ENCODE measurements around the gene PIP5K1C.

The PIP5K1C gene, protein sequence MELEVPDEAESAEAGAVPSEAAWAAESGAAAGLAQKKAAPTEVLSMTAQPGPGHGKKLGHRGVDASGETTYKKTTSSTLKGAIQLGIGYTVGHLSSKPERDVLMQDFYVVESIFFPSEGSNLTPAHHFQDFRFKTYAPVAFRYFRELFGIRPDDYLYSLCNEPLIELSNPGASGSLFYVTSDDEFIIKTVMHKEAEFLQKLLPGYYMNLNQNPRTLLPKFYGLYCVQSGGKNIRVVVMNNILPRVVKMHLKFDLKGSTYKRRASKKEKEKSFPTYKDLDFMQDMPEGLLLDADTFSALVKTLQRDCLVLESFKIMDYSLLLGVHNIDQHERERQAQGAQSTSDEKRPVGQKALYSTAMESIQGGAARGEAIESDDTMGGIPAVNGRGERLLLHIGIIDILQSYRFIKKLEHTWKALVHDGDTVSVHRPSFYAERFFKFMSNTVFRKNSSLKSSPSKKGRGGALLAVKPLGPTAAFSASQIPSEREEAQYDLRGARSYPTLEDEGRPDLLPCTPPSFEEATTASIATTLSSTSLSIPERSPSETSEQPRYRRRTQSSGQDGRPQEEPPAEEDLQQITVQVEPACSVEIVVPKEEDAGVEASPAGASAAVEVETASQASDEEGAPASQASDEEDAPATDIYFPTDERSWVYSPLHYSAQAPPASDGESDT

DNA sequence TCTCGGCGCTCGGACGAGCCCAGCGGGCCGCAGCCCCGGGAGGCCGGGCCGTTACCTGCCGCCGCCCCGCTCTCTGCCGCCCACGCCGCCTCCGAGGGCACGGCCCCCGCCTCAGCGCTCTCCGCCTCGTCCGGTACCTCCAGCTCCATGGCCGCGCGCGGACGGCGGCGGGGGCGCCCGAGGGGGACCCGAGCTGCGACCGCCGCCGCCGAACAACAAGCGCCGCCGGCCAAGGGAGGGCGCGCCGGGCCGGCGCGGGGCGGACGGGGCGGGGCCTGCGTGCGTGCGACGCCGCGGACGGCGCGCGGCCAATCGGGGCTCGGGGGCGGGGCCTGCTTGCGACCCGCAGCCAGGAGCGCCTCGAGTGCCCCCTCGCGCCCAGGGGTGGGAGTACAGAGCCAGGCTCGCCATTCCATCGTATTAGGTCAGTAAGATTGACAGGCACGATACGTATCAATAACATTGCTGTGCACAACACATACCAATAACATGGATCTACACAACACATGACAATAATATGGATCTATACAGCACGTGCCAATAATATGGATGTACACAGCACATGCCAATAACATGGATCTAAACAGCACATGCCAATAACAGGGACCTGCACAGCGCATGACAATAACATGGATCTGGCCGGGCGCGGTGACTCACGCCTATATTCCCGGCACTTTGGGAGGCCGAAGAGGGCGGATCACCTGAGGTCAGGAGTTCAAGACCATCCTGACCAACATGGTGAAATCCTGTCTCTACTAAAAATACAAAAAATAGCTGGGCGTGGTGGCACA is at the start of gene PIP5K1C:
PIP5K1C (minus strand) TSS at position 227 of the 791 bp plus-strand sequence; CDS start at position 149, 78 bp downstream.
- DNase-seq (ENCODE audit: low read depth) = peak; percentile 73

DNA sequence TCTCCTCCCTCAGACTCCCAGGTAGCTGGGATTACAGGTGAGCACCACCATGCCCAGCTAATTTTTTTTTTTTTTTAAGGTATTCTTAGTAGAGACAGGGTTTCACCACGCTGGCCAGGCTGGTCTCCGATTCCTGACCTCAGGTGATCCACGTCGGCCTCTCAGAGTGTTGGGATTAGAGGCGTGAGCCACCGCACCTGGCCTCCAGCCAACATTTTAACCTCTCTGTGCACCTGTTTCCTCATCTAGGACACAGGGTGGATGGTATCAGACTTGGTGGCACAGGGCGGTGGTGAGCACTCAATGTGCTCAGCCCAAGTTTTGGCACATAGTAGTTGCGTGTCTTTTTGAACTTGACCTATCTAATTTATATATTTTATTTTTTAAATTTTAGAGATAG is 48.7 kb upstream of the PIP5K1C start:
- DNase-seq (ENCODE audit: low read depth) = no peak

DNA sequence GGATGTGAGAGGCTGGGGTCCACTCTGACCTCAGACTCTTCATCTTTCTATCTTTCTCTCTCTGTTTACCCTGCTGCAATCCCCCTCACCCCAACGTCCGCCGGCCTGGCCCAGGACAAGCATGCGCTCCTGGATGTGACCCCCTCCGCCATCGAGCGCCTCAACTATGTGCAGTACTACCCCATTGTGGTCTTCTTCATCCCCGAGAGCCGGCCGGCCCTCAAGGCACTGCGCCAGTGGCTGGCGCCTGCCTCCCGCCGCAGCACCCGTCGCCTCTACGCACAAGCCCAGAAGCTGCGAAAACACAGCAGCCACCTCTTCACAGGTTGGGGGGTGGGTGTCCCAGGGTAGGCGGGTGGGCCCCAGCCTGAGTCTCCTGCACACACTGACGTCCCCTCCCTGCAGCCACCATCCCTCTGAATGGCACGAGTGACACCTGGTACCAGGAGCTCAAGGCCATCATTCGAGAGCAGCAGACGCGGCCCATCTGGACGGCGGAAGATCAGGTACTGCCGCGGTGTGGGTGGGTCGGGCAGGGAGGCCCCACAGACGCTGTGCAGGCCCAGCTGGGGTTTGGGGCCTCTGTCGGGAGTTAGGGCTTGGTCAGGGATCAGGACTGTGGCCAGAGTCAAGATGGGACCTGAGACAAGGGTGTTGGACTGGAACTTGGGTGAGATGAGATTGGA is 46.2 kb upstream of the PIP5K1C start:
- DNase-seq (ENCODE audit: low read depth) = no peak

DNA sequence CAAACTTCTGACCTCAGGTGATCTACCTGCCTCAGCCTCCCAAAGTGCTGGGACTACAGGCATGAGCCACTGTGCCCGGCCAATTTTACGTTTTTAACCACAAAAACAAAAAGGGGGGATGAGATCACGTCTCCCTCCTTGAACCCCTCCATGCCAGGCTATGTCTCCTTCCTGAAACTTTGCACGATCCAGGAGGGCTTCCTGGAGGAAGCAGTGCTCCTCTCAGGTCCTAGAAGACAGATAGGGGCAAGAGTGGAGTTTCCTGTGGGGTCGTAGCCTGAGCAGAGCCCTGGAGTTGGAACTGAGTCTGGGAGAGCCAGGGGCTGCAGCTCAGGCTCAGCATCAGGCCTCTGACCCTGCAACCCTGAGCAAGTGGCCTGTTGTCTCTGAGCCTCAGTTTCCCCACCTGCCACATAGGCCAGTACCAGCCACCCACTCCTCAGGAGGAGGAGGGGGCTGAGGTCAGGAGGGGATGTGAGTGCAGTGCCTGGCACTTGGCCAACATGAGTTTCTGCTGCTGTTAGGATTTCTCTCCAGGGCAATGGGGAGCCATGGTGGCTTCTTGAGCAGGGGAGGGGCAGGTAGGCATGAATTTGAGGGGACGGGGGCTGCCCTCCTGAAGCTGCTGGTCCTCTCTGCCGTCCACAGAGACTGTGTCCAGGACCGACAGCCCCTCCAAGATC is 45.2 kb upstream of the PIP5K1C start:
- no peak for DNase-seq (ENCODE audit: low read depth)

DNA sequence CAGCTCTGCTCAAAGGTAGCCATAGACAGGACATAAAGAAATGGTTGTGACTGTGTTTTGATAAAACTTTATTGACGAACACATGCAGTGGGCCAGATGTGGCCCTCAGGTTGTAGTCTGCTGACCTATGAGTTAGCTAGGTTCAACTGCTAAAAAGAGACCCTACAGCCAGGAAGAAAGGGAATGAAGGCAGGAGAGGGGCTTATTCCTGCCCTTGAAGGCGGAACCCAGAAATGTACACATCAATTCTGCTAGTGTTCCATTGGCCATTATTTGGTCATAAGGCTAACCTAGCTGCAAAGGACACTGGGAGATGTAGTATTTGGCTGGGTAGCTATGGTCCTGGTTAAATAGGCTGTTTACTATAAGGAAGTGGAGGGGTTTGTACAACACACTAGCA is 43.2 kb upstream of the PIP5K1C start:
- DNase-seq (ENCODE audit: low read depth) = no peak

DNA sequence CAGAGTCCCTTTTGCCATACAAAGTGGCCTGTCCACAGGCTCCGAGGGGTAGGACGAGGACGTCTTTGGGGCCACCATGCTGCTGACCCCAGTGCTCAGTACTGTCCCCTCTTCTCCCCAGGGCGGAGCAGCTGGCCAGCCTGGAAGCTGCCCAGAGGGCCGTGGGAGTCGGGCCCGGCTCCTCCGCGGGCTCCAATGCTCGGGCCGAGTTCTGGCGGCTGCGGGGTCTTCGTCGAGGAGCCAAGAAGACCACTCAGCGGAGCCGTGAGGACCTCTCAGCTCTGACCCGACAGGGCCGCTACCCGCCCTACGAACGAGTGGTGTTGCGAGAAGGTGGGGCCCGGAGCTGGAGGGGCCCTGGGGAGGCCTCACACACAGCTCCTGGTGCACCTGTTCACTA is 40.2 kb upstream of the PIP5K1C start:
- no peak for DNase-seq (ENCODE audit: low read depth)

DNA sequence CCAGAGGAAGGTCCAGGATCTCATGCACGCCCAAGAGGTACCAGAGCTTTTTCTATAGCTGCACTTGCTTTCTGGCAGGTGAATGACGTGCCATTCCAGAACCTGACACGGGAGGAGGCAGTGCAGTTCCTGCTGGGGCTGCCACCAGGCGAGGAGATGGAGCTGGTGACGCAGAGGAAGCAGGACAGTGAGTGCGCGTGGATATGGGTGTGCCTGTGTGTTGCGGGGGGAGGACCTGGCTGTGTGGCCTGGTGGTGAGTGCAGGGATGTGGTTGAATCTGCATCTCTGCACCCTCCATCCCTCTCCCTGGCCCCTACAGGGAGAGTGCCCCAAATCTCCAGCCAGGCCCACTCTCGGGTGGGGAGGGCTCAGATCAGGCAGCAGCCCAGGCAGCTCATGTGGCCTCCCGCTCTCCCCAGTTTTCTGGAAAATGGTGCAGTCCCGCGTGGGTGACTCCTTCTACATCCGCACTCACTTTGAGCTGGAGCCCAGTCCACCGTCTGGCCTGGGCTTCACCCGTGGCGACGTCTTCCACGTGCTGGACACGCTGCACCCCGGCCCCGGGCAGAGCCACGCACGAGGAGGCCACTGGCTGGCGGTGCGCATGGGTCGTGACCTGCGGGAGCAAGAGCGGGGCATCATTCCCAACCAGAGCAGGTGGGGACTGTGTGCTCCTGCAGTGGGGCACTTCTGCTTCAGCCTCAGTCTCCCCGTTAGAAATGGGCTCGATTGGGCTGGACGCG is 38.4 kb upstream of the PIP5K1C start:
- DNase-seq (ENCODE audit: low read depth) = no peak

DNA sequence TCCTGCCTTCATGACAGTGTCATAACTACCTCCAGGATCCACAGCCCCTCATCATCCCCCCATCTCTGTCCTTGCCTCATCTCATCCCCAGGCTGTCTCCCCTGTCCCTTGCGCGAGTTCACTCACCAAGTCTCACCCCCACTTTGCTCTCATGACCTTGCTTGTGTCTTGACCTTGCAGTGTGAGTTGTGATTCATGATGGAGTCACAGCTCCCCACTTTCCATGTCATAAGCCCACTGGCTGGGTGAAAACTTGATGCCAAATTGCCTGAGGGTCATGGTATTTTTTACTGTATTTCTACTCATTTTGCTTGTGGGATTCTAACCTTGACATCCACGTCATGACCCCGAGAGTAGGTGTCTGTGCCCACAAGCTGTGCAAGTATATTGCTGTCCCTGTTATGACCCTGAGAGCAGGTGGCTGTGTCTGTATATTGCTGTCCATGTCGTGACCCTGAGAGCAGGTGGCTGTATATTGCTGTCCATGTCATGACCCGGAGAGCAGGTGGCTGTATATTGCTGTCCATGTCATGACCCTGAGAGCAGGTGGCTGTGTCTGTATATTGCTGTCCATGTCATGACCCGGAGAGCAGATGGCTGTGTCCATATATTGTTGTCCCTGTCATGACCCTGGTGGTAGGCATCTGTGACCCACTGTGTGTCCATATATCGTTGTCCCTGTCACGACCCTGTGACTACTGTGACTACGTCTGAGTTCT is 37.4 kb upstream of the PIP5K1C start:
- no peak for DNase-seq (ENCODE audit: low read depth)

DNA sequence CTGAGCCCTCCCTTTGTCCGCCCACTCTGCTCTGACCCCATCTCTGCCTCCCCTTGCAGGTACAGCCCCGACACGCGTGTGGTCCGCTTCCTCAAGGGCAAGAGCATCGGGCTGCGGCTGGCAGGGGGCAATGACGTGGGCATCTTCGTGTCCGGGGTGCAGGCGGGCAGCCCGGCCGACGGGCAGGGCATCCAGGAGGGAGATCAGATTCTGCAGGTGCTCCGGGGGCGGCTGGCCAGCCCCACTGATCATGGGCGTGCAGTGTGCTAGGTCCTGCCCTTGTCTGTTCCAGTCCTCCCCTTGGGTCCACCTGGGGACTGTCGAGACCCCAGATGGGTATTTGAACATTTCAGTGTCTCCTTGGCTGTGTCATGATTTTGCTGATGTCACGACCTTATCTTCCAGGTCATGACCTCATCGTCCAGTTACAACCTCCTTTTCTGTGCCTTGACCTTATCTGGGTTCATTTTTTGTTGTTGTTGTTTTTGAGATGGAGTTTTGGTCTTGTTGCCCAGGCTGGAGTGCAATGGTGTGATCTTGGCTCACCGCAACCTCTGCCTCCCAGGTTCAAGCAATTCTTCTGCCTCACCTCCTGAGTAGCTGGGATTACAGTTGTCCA is 35.9 kb upstream of the PIP5K1C start:
- no peak for DNase-seq (ENCODE audit: low read depth)

DNA sequence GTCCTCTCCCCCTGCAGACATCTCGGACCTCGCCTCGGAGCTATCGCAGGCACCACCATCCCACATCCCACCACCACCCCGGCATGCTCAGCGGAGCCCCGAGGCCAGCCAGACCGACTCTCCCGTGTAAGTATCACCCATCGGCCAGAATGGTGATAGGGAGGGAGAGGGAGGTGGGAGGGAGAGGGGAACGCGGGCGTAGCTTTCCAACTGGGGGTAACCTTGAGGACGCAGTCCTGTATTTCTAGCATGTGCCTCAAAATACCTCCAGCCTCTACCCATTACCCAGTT is 34.0 kb upstream of the PIP5K1C start:
- DNase-seq (ENCODE audit: low read depth) = no peak

DNA sequence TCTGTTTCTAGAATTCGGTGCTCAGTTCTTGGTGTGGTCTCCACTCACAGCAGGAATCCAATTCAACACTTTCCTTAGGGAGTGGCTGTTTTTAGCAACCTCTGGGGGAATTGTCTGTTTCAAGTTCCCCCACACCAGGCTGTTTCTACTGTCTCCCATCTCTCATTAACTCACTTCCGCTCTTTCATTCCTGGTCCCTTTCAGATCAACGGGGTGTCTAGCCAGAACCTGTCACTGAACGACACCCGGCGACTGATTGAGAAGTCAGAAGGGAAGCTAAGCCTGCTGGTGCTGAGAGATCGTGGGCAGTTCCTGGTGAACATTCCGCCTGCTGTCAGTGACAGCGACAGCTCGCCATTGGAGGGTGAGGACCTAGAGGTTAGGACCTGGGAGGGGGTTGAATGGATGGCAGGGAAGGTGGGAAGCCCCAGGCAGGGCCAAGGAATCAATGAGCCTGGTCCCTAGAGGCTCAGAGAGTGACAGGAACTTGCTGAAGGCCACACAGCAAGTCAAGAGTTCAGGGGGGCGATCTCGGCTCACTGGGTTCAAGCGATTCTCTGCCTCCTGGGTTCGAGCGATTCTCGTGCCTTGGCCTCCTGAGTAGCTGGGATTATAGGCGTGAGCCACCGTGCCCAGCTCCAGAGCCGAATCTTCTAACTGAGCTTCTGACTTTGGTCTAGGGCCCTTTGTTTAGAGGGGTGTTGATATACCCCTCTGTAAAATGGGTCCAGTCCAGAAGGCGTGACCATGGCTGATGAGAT is 33.5 kb upstream of the PIP5K1C start:
- DNase-seq (ENCODE audit: low read depth) = no peak

DNA sequence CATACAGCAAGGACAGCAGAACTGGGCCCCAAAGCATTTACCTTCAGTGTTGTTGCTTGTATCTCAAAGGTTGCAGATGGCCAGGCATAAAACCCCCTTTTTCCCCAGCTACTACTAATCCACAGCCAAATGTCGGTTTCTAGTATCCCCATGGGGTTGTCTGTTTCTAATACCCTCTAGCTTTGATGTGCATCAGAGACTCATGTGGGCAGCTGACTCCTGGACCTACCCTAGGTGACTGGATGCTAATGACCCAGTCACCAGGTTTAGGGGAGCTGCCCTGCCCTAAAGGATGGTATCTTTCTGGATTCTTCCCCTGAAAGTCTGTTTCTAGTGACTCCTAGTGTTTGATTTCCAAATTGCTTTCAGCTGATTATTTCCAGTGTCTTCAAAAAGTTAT is 31.8 kb upstream of the PIP5K1C start:
- no peak for DNase-seq (ENCODE audit: low read depth)

DNA sequence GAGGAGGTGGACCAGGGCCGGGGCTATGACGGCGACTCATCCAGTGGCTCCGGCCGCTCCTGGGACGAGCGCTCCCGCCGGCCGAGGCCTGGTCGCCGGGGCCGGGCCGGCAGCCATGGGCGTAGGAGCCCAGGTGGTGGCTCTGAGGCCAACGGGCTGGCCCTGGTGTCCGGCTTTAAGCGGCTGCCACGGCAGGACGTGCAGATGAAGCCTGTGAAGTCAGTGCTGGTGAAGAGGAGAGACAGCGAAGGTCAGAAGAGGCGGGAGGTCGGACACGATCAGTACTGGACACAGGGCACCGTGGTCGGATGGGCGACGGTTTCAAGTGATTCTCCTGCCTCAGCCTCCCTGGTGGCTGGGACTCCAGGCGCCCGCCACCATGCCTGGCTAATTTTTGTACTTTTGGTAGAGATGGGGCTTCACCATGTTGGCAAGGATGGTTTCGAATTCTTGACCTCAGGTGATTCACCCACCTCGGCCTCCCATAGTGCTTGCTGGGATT is 30.2 kb upstream of the PIP5K1C start:
- DNase-seq (ENCODE audit: low read depth) = no peak

DNA sequence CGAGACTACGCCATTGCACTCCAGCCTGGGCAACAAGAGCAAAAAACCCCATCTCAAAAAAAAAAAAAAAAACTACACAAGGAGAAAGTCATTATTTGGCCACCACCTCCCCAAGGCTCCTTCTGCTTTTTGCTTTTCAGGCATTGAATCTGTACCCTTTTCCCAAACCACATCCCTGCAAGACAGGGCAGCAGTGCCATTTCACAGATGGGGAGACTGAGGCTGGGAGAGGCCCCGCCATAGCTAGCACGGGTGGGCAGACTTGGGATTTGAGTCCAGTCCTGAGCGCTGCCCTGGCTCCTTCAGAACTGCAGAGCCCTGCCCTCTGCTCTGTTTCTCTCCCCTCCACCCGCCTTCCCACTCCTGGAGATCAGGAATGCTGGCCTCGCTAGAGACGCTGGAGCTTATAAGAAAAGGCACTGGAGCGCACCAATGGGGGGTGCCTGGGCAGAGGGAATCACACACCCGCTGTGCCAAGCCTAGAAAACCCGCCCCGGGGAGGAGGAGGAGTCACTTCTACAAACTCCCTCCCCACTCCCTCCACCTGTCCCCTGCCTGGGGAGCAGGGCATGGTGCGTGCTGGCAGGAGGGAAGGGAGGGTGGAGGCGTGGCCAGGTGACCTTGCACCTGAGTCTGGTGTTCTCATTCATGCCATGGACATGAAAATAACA is 25.5 kb upstream of the PIP5K1C start:
- DNase-seq (ENCODE audit: low read depth) = no peak

DNA sequence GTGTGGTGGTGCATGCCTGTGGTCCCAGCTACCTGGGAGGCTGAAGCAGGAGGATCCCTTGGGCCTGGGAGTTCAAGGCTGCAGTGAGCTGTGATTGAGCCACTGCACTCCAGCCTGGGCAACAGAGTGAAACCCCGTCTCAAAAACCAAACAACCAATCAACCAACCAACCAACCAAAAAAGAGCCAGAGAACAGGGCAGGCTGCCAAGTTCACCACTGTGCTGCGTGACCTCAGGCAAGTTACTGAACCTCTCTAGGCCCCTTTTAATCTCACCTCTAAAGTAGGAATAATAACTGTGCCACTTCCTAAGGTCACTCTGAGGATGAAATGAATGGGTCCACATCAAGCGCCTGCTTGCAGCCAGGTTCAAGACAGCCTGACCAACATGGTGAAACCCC is 24.9 kb upstream of the PIP5K1C start:
- DNase-seq (ENCODE audit: low read depth) = no peak

DNA sequence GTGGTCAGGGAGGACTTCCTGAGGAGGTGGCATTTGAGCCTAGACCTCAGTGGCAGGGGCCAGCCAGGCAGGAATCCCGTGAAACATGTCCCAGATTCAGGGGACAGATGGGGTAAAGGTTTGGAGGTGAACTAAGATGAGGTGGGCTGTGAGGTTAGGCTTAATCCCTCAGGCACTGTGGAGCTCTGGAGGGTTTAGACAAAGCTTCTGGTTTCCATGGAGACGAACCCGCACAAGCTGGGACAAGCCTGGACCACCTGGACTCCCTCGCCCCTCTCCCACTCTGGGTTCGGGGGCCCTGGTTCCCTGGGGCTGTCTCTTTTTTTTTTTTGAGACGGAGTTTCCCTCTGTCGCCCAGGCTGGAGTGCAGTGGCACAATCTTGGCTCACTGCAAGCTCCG is 23.6 kb upstream of the PIP5K1C start:
- no peak for DNase-seq (ENCODE audit: low read depth)

DNA sequence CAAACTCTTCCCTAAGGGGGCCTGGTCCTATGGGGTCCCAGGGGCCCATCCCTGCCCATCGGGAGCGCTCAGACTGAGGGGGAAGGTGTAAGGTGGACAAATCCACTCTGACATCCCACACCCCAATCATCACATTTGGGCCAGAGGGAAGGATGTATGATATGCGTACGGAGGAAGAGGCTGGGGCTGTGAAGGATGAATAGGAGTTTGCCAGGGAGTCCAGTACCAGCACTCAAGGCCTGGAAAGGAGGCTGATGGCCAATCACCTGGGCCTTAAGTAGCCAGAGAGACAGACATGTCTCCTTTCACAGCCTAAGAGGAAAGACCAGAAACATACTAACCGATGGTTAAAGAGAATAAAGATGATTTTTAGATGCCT is 22.8 kb upstream of the PIP5K1C start:
- no peak for DNase-seq (ENCODE audit: low read depth)

DNA sequence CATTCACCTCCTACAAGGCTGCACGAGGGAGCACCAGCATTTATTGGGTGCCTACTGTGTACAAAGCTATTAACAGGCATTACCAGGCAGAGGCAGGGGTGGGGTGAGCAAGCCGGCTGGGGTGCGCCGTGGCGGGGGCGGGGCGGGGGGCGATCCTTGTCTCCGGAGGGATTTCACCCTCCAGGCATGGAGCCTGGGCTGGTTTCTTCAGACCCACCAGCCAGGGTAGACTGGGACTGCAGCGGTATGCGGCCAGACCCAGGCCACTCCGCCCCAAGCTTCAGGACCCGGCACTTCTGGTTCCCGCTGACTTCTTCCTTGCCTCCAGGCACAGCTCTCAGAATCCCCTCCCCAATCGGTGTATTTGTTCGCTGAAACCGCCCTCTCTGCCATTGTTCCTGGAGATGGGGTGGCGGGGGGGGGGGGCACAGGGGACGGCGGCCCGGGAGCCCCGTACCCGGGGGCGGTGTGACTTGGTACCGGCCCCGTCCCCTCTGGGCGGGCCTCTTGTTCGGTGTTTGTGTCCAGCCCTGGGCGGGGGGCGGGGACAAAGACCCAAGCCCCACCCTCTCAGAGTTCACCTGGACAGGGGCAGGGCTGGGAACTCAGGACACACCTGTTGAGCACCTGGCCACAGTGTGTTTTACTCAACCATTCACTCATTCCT is 22.3 kb upstream of the PIP5K1C start:
- no peak for DNase-seq (ENCODE audit: low read depth)

Data from HS-5 (cell line).